ENCODE measurements around the gene PRKAG2. TPM values are rescaled to one million over a fixed set of nuclear protein-coding genes. Genes with fewer than 3 reads are reported as not detected.

PRKAG2 gene
- 62.5 and 73.9 TPM in 2 replicates for total RNA-seq (2022)
- percentile 59 among the genes with signal in this experiment for Bru-seq, nascent RNA
- BruChase-seq, experiment 1, labeled RNA remaining after a 6-hour chase = percentile 54 among the genes with signal in this experiment
- BruChase-seq, experiment 2, labeled RNA remaining after a 2-hour chase = percentile 55 among the genes with signal in this experiment
- long read RNA-seq, transcript PRKAG2-203 (12 exons, 2,318 nt) = major isoform, 97 of 185 reads
- long read RNA-seq, partial matches to known transcripts = 12 of 185 reads
- long read RNA-seq, other reads (novel, unspliced or antisense) = 76 of 185 reads

DNA sequence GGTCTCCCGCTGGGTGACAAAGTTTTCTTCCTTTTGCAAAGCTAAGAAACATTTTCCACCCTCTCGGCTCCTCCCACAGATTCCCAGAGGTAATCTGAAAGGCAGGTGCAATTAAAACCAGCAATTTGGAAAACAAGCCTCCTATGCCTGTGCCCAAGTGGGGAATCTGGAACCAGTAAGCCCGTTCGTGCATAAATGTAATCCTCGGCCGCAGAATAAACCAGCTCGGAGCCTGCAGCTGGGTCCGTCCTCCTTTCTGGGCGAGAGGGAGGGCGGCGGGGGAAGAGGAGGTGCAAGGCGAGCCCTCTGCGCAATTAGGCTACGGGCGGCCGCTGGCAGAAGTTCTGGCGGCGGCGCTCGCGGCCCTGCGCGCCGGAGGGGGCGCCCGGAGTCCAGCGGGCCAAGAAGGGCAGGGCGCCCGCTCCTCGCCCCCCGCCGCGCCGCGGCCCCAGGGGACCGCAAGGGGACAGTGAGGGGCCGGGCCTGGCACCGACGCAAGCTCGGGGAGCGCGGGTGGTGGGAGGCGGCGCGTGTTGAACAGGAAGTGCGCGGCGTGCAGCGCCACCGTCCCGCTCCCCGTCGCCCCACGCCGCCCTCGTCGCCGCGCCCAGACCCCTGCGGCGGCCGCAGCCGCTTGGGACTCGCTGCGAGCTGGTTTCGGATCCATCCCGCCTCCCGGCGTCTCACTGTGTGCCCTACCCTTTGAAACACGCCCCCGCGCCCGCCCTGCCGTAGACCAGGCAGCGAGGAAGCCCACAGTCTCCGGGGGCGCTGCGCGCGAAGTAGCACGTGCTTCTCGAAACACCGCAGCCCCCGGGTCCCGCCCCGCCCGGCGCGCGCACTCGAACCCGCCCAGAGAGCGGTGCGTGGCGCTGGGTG, at the start of gene PRKAG2:
TSS of gene PRKAG2 (minus strand) at position 217 of the 879 bp plus-strand sequence. CDS start 495 bp downstream, outside the sequence.
- no TSS peak for BruUV-seq (replicated peaks)
- Mint-ChIP-seq H3K9me3 (ENCODE audit: unreplicated experiment) (no peaks in the 10 kb centered on the region), H3K36me3 (ENCODE audit: insufficient read depth, unreplicated experiment) (peaks cover 5% of the 10 kb centered on the region), H3K27me3 (ENCODE audit: insufficient read depth, unreplicated experiment) (peaks cover under 1% of the 10 kb centered on the region), H3K4me1 (ENCODE audit: insufficient read depth, unreplicated experiment) (no peaks in the 10 kb centered on the region), H3K4me3 (ENCODE audit: unreplicated experiment) (peak within 1 kb of the TSS; percentile 88), H3K27ac (ENCODE audit: low read depth, unreplicated experiment) (no peak within 1 kb of the TSS)
- DNase-seq (ENCODE audit: unreplicated experiment) = peak; percentile 75
- TF ChIP-seq, protein P1, sequence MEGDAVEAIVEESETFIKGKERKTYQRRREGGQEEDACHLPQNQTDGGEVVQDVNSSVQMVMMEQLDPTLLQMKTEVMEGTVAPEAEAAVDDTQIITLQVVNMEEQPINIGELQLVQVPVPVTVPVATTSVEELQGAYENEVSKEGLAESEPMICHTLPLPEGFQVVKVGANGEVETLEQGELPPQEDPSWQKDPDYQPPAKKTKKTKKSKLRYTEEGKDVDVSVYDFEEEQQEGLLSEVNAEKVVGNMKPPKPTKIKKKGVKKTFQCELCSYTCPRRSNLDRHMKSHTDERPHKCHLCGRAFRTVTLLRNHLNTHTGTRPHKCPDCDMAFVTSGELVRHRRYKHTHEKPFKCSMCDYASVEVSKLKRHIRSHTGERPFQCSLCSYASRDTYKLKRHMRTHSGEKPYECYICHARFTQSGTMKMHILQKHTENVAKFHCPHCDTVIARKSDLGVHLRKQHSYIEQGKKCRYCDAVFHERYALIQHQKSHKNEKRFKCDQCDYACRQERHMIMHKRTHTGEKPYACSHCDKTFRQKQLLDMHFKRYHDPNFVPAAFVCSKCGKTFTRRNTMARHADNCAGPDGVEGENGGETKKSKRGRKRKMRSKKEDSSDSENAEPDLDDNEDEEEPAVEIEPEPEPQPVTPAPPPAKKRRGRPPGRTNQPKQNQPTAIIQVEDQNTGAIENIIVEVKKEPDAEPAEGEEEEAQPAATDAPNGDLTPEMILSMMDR (IDR thresholded peaks at IDR 0.05; ENCODE audit: unreplicated experiment) = no peak
- CTCF ChIA-PET = interaction anchor here (0.6 to 1.1 kb wide), 11 partner anchors 11 to 918 kb away, joined by 3 to 5 read pairs (median 4); no protein-coding TSS in a partner anchor
- intact Hi-C loops (cut with micrococcal nuclease) = loop anchor here (2.0 to 10.0 kb wide), 4 partner anchors 55 to 268 kb away; partner anchors contain the start of gene GALNT11
- POLR2A ChIA-PET = interaction anchor here (0.5 to 2.7 kb wide), 13 partner anchors 17 to 247 kb away, joined by 3 to 20 read pairs (median 4); no protein-coding TSS in a partner anchor

DNA sequence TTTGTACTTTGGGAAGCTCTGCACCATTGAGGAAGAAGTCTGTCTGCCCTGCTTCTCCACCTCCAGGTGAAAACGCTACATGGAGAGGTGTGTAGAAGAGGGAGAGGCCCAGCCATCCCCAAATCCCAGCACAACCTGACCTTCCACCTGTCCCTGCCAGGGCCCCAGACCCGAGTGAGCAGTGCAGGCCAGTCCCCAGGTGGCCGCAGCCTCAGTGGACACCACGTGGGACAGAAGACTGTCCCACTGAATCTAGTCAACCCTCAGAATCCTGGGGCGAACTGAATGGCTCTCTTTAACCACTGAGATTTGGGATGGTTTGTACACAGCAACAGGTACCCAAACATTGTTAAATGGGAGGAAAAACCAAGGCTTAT, 49.4 kb upstream of the PRKAG2 start:
- Mint-ChIP-seq H3K36me3 (ENCODE audit: insufficient read depth, unreplicated experiment) (peaks cover 6% of the 10 kb centered on the region), H3K4me3 (ENCODE audit: unreplicated experiment) (no peak overlapping the region), H3K4me1 (ENCODE audit: insufficient read depth, unreplicated experiment) (peaks cover 26% of the 10 kb centered on the region), H3K9me3 (ENCODE audit: unreplicated experiment) (no peaks in the 10 kb centered on the region), H3K27ac (ENCODE audit: low read depth, unreplicated experiment) (no peak overlapping the region), H3K27me3 (ENCODE audit: insufficient read depth, unreplicated experiment) (no peaks in the 10 kb centered on the region)
- ChIA-PET POLR2A (interaction anchor here (1.2 to 1.3 kb wide), 2 partner anchors 14 to 49 kb away, joined by 3 to 4 read pairs; partner anchors contain the start of gene PRKAG2), CTCF (interaction anchor here (0.8 to 2.7 kb wide), 2 partner anchors 143 to 145 kb away, joined by 4 to 10 read pairs; no protein-coding TSS in a partner anchor)
- intact Hi-C loops (cut with micrococcal nuclease) = no loop called here
- DNase-seq (ENCODE audit: unreplicated experiment) = no peak
- BruUV-seq (replicated peaks) = no TSS peak
- TF ChIP-seq, protein P1 (IDR thresholded peaks at IDR 0.05; ENCODE audit: unreplicated experiment) = no peak

DNA sequence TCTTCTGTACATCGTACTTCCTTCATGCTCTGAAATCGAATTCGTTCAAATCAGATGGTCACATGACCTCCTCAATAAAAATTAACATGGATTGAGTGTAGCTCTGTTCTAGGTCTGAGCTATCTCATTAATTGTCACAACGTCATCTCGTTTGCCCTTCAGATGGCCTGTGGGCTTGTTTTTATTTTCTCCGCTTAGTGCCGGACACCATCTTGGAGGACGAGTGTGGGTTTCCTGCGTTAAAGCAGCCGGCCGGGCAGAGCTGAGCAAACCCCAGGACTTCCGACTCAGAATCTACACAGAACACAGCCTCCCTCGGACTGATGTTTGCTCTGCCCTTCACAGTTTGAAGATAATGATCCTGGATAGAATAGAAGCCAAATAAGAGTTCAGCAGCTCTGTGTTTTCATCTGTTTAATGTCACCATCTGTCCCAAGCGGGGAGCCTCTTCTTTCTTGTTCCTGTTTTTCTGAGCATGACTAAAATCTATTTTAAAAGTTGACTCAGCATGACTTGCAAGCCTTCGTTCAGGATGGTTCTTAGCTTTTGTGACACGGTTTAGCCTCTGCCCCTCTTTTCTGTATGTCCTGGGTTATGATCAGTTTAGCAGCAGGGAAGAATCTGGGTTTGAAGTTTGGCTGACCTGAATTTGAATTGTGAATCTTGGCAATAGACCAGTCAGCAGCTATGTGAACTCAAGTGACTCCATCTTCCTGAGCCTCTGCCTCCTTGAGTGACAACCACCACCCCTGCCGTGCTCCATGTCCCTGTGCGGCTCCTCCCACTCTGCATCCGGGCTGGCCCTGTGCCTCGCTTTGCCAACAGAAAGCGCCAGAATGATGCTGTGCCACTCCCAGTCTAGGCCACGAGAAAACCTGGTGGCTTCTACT, 48.8 kb upstream of the PRKAG2 start:
- intact Hi-C loops (cut with micrococcal nuclease) = no loop called here
- peaks cover 6% of the 10 kb centered on the region for H3K36me3 Mint-ChIP-seq (ENCODE audit: insufficient read depth, unreplicated experiment)
- H3K27me3 Mint-ChIP-seq (ENCODE audit: insufficient read depth, unreplicated experiment) = no peaks in the 10 kb centered on the region
- no peaks in the 10 kb centered on the region for H3K9me3 Mint-ChIP-seq (ENCODE audit: unreplicated experiment)
- no TSS peak for BruUV-seq (replicated peaks)
- CTCF ChIA-PET = interaction anchor here (0.8 to 2.7 kb wide), 2 partner anchors 142 to 144 kb away, joined by 4 to 10 read pairs; no protein-coding TSS in a partner anchor
- no peak for DNase-seq (ENCODE audit: unreplicated experiment)
- POLR2A ChIA-PET = interaction anchor here (1.2 to 1.3 kb wide), 2 partner anchors 15 to 49 kb away, joined by 3 to 4 read pairs; partner anchors contain the start of gene PRKAG2
- no peak overlapping the region for H3K4me3 Mint-ChIP-seq (ENCODE audit: unreplicated experiment)
- no peak overlapping the region for H3K27ac Mint-ChIP-seq (ENCODE audit: low read depth, unreplicated experiment)
- peaks cover 26% of the 10 kb centered on the region for H3K4me1 Mint-ChIP-seq (ENCODE audit: insufficient read depth, unreplicated experiment)
- TF ChIP-seq, protein P1 (IDR thresholded peaks at IDR 0.05; ENCODE audit: unreplicated experiment) = no peak
